HepG2 (cell line): ENCODE measurements around the gene KRT4. TPM values are rescaled to one million over a fixed set of nuclear protein-coding genes. Genes with fewer than 3 reads are reported as not detected.

Source experiments
- ATAC-seq: fragments of 200-7000 bp; cut with Tn5 transposase; 3 replicates; pipeline ENCODE4 v1.9.1; 2020; ENCODE audit warnings: mild to moderate bottlenecking, moderate library complexity
- BruUV-seq: library from RNA; stranded (reverse); fragments of 400-500 nt; replicated peaks from 2 replicates; lab custom pipeline; 2021; lab: Mats Ljungman, UMichigan
- CTCF ChIA-PET: fragments of 300-600 bp; formaldehyde crosslinking; extraction: SDS; loops from one replicate; lab custom pipeline; 2021; ENCODE audit warnings: low total read pairs, inconsistent platforms, low intra/inter-chr PET ratio; lab: Yijun Ruan, JAX
- POLR2A ChIA-PET: fragments of 350-600 bp; sonication (Branson Sonifier 250); formaldehyde crosslinking; loops from one replicate; lab custom pipeline; 2020; ENCODE audit warnings: antibody characterized with exemption, inconsistent platforms; lab: Yijun Ruan, JAX
- DNase-seq: peaks from one replicate; pipeline ENCODE4 v3.0.0-alpha.2; 2015; ENCODE audit warnings: low spot score
- FAIRE-seq: peaks from 3 replicates; lab custom pipeline; 2011; peaks lifted over from hg19 to GRCh38; lab: Jason Lieb, UNC
- H2AFZ ChIP-seq: one replicate; pipeline ENCODE4 v1.6.1; 2011; ENCODE audit warnings: low read length, inconsistent platforms
- H3K27ac ChIP-seq: fragments of 300-600 bp; 3 replicates; pipeline ENCODE4 v1.8.0; 2011; ENCODE audit warnings: mixed run types, mild to moderate bottlenecking, mixed read lengths, low read length, inconsistent platforms; ENCODE audit not compliant: insufficient read depth; ENCODE audit errors: extremely low read length
- H3K27me3 ChIP-seq, 2 experiments: fragments of 200-600 bp in 1 of 2; 2 replicates in 1 of 2; 3 replicates in 1 of 2; pipeline versions ENCODE4 v1.6.0 to v1.8.0; 2011; ENCODE audit warnings: low read length in 2 of 2, mild to moderate bottlenecking in 2 of 2, moderate library complexity in 2 of 2, inconsistent platforms in 1 of 2; ENCODE audit not compliant: insufficient read depth in 2 of 2, control insufficient read depth in 1 of 2
- H3K36me3 ChIP-seq, 2 experiments: fragments of 200-600 bp in 1 of 2; replicated peaks in 1 of 2; 2 replicates in 1 of 2; 3 replicates in 1 of 2; pipeline versions ENCODE4 v1.5.1 to v1.8.0; 2011; ENCODE audit warnings: low read length in 2 of 2, inconsistent platforms in 1 of 2; ENCODE audit not compliant: insufficient read depth in 2 of 2, control insufficient read depth in 1 of 2
- H3K4me1 ChIP-seq: 2 replicates; pipeline ENCODE4 v1.5.1; 2012; ENCODE audit warnings: low read length, inconsistent platforms; ENCODE audit not compliant: insufficient read depth
- H3K4me2 ChIP-seq: 2 replicates; pipeline ENCODE4 v1.6.0; 2011; ENCODE audit warnings: low read depth, low read length, inconsistent platforms
- H3K4me3 ChIP-seq, 3 experiments: fragments of 200-600 bp in 1 of 3; sonication (generic), shearing (Covaris generic) in 1 of 3; replicated peaks in 1 of 3; 2 replicates each; pipeline ENCODE4 v1.5.1; 2011 to 2016; ENCODE audit warnings: low read length in 3 of 3, inconsistent platforms in 2 of 3, low read depth in 2 of 3, mild to moderate bottlenecking in 2 of 3, control low read depth in 1 of 3, mixed read lengths in 1 of 3; ENCODE audit not compliant: insufficient read depth in 1 of 3
- H3K79me2 ChIP-seq: one replicate; pipeline ENCODE4 v1.6.1; 2011; ENCODE audit warnings: low read length, inconsistent platforms; ENCODE audit not compliant: insufficient read depth
- H3K9ac ChIP-seq: 2 replicates; pipeline ENCODE4 v1.6.0; 2011; ENCODE audit warnings: mild to moderate bottlenecking, low read depth, low read length, inconsistent platforms; ENCODE audit not compliant: insufficient read depth
- H3K9me3 ChIP-seq: 2 replicates; pipeline ENCODE4 v1.5.1; 2012; ENCODE audit warnings: mild to moderate bottlenecking, low read length
- H4K20me1 ChIP-seq: 2 replicates; pipeline ENCODE4 v1.6.0; 2011; ENCODE audit warnings: inconsistent platforms, mild to moderate bottlenecking, low read length, moderate library complexity; ENCODE audit not compliant: insufficient read depth
- EP300 ChIP-seq, 3 experiments: sonication (generic) in 1 of 3; formaldehyde crosslinking in 1 of 3; IDR thresholded peaks; 2 replicates each; pipeline versions ENCODE4 v1.5.1 to v1.6.1; 2011 to 2020; ENCODE audit warnings: low read depth in 2 of 3, low read length in 2 of 3, borderline replicate concordance in 1 of 3, improper control_type of control experiment in 1 of 3, mild to moderate bottlenecking in 1 of 3, missing genetic modification reagents in 1 of 3, moderate library complexity in 1 of 3
- GABPA ChIP-seq, 2 experiments: IDR thresholded peaks; 2 replicates each; pipeline ENCODE4 v1.6.1; 2011 to 2016; ENCODE audit warnings: low read depth in 2 of 2, low read length in 1 of 2, missing biosample characterization in 1 of 2, missing genetic modification characterization in 1 of 2
- HCFC1 ChIP-seq: fragments of 150-350 bp; IDR thresholded peaks from 2 replicates; pipeline ENCODE4 v1.6.1; 2014; ENCODE audit warnings: low read depth, low read length
- HES4 ChIP-seq: sonication (generic); formaldehyde crosslinking; IDR thresholded peaks from 2 replicates; pipeline ENCODE4 v1.9.0; 2021; ENCODE audit warnings: mild to moderate bottlenecking, missing genetic modification reagents, borderline replicate concordance
- NCOR1 ChIP-seq: fragments of 200-600 bp; sonication (generic); IDR thresholded peaks from 2 replicates; pipeline ENCODE4 v1.7.0; 2017; ENCODE audit warnings: antibody characterized with exemption, low read length, borderline replicate concordance
- NFIB ChIP-seq: sonication (generic); formaldehyde crosslinking; IDR thresholded peaks from 2 replicates; pipeline ENCODE4 v1.9.0; 2021; ENCODE audit warnings: missing genetic modification reagents, mild to moderate bottlenecking, borderline replicate concordance
- SP1 ChIP-seq, 2 experiments: fragments of 450-650 bp in 1 of 2; sonication (generic) in 1 of 2; formaldehyde crosslinking in 1 of 2; IDR thresholded peaks; 2 replicates each; pipeline versions ENCODE4 v1.4.0 to v1.6.1; 2016 to 2020; ENCODE audit warnings: missing genetic modification reagents in 1 of 2
- SRY ChIP-seq: sonication (generic); formaldehyde crosslinking; IDR thresholded peaks from 2 replicates; pipeline ENCODE4 v1.8.0; 2022; ENCODE audit warnings: mild to moderate bottlenecking, missing genetic modification reagents
- ZNF180 ChIP-seq: sonication (generic); formaldehyde crosslinking; IDR thresholded peaks from 2 replicates; pipeline ENCODE4 v1.4.0; 2020; ENCODE audit warnings: low read depth, missing genetic modification reagents, borderline replicate concordance
- ZNF225 ChIP-seq: sonication (generic); formaldehyde crosslinking; IDR thresholded peaks from 2 replicates; pipeline ENCODE4 v1.4.0; 2020; ENCODE audit warnings: mild to moderate bottlenecking, missing genetic modification reagents
- ZNF282 ChIP-seq: fragments of 450-650 bp; IDR thresholded peaks from 2 replicates; pipeline ENCODE4 v1.6.1; 2018; ENCODE audit not compliant: partially characterized antibody
- ZNF296 ChIP-seq: sonication (generic); formaldehyde crosslinking; conservative IDR thresholded peaks from 2 replicates; pipeline ENCODE4 v1.5.0; 2020; ENCODE audit warnings: mild to moderate bottlenecking, missing genetic modification reagents
- ZNF44 ChIP-seq: sonication (generic); formaldehyde crosslinking; IDR thresholded peaks from 2 replicates; pipeline ENCODE4 v1.5.1; 2020; ENCODE audit warnings: mild to moderate bottlenecking, missing genetic modification reagents
- ZNF451 ChIP-seq: sonication (generic); formaldehyde crosslinking; IDR thresholded peaks from 2 replicates; pipeline ENCODE4 v1.5.0; 2020; ENCODE audit warnings: mild to moderate bottlenecking, missing genetic modification reagents
- ZNF569 ChIP-seq: sonication (generic); formaldehyde crosslinking; IDR thresholded peaks from 2 replicates; pipeline ENCODE4 v1.5.0; 2020; ENCODE audit warnings: mild to moderate bottlenecking, missing genetic modification reagents, moderate library complexity, borderline replicate concordance
- ZNF572 ChIP-seq: sonication (generic); formaldehyde crosslinking; IDR thresholded peaks from 2 replicates; pipeline ENCODE4 v1.5.1; 2020; ENCODE audit warnings: mild to moderate bottlenecking, missing genetic modification reagents
- ZNF577 ChIP-seq: sonication (generic); formaldehyde crosslinking; IDR thresholded peaks from 2 replicates; pipeline ENCODE4 v1.4.0; 2020; ENCODE audit warnings: mild to moderate bottlenecking, low read depth, missing genetic modification reagents, borderline replicate concordance
- WGBS: methylation state at CpG from one replicate; pipeline ENCODE4 v1.1.6; 2017; ENCODE audit warnings: low lambda C conversion rate; 5-methylcytosine and 5-hydroxymethylcytosine counted together
- in situ Hi-C: cut with HindIII; loops from 2 replicates; pipeline ENCODE4 v1.10.0; 2017; ENCODE audit warnings: low pct_unique_long_range_greater_than_20kb; ENCODE audit not compliant: extremely low pct_ligation_motif_present
- intact Hi-C: fragments of 100-400 bp; cut with micrococcal nuclease; formaldehyde crosslinking; loops from one replicate; pipeline ENCODE4 v1.10.0; 2022; ENCODE audit not compliant: unreplicated experiment
- polyA plus RNA-seq, 8 experiments: library from polyadenylated mRNA; depleted of rRNA in 3 of 8; stranded (reverse) in 7 of 8; unstranded in 1 of 8; fragments of >200 nt; fragmentation: Illumina TruSeq in 4 of 8; extraction: Trizol in 4 of 8; gene quantifications; 2 replicates each; pipeline versions ENCODE4 v1.2.1 to v1.2.3, GENCODE V29; 2011 to 2016; ENCODE audit warnings: low read depth in 4 of 8, missing spikeins in 1 of 8, mixed read lengths in 1 of 8; ENCODE audit not compliant: insufficient read depth in 1 of 8
- total RNA-seq, 5 experiments: library from RNA; depleted of rRNA; stranded (reverse); fragments of >200 nt; fragmentation: Illumina TruSeq; extraction: Trizol; gene quantifications; 2 replicates each; pipeline ENCODE4 v1.2.3, GENCODE V29; 2016; ENCODE audit warnings: low read depth in 1 of 5

The KRT4 gene
- total and polyA plus RNA-seq, 2 of the 13 experiments (the other 11 are each of a cell fraction or from before 2014, with no cell fraction given) = not detected

DNA sequence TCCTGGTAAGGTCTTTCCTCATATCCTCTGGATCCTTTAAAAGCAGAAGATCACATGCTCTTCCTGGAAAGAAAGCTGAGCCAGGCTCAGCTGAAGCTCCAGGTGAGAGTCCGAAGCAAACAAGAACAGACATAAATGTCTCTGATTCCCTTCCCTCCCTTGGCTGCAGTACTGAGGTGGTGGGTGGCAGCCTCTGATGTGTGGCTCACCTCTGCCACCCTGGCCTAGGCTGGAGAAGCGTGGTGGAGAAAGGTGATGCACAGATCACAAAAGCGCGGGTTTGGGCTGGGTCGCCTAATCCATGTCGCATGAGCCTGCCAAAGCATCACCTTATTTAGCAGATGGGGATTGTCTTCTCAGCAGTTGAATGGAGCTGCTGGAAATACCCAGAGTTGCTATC lies 34.0 kb downstream of the KRT4 start (continued):
- TF ChIP-seq NCOR1 (no peak), ZNF451 (CRISPR knock-in tag) (no peak), ZNF296 (CRISPR knock-in tag) (no peak), ZNF577 (CRISPR knock-in tag) (no peak), GABPA (IDR thresholded peaks at IDR 0.05; ENCODE audit: low read depth, low read length) (no peak), GABPA (CRISPR knock-in tag; IDR thresholded peaks at IDR 0.05; ENCODE audit: low read depth) (no peak), ZNF180 (CRISPR knock-in tag) (no peak), EP300 (IDR thresholded peaks at IDR 0.05; ENCODE audit: low read depth in 2 of 2, low read length in 2 of 2) (no peak), EP300 (CRISPR knock-in tag; IDR thresholded peaks at IDR 0.05; ENCODE audit: borderline replicate concordance) (no peak), SP1 (IDR thresholded peaks at IDR 0.05) (no peak), SP1 (CRISPR knock-in tag; IDR thresholded peaks at IDR 0.05) (no peak), HCFC1 (no peak)

DNA sequence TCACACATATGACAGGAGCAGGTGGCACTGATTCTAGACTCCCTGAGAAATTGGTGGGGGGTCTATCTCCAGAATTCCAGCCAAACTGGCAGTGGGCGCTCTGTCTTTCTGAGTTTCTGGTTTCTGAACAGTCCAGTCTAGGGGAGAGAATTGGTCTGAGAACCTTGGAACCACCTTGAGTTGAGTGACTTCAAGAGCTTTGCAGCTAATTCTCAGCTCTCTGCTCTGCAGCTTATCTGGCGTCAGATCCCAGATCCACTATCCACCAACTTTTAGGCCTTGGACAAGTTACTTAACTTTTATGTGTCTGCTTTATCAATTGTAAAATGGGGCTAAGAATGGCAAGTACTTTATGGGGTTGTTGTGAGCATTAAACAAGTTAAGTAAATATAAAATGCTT lies 35.1 kb downstream of the KRT4 start:
- Histone ChIP-seq H4K20me1 (no peaks in the 10 kb centered on the region), H2AFZ (no peak overlapping the region), H3K4me3 (no peak overlapping the region), H3K4me1 (no peaks in the 10 kb centered on the region), H3K4me2 (no peak overlapping the region), H3K27ac (no peak overlapping the region), H3K9me3 (no peaks in the 10 kb centered on the region), H3K9ac (no peak overlapping the region), H3K27me3 (peaks cover 0 to 20% of the 10 kb centered on the region in 2 experiments; a peak in 4 of 5 replicates), H3K36me3 (no peaks in the 10 kb centered on the region), H3K79me2 (no peaks in the 10 kb centered on the region)
- BruUV-seq = no TSS peak
- WGBS = 10% methylated on average over 2 of the region's 2 CpGs
- DNase-seq (no peak), ATAC-seq (no peak), FAIRE-seq (no peak)
- in situ Hi-C loops = no loop called here
- CTCF ChIA-PET = no interaction called here
- POLR2A ChIA-PET = no interaction called here
- intact Hi-C loops = no loop called here
- TF ChIP-seq NFIB = no peak
- no peak for TF ChIP-seq SRY
- no peak for TF ChIP-seq ZNF225 (CRISPR knock-in tag)
- TF ChIP-seq ZNF569 = no peak
- no peak for TF ChIP-seq HES4
- TF ChIP-seq ZNF572 = no peak
- TF ChIP-seq ZNF282 = no peak
- no peak for TF ChIP-seq ZNF44 (CRISPR knock-in tag)
